ENCODE measurements around the gene DHRS7. TPM values are rescaled to one million over a fixed set of nuclear protein-coding genes. Genes with fewer than 3 reads are reported as not detected.

The DHRS7 gene
- total and polyA plus RNA-seq, 2 experiments from 2014 or later = 39.3 to 39.4 TPM

DNA sequence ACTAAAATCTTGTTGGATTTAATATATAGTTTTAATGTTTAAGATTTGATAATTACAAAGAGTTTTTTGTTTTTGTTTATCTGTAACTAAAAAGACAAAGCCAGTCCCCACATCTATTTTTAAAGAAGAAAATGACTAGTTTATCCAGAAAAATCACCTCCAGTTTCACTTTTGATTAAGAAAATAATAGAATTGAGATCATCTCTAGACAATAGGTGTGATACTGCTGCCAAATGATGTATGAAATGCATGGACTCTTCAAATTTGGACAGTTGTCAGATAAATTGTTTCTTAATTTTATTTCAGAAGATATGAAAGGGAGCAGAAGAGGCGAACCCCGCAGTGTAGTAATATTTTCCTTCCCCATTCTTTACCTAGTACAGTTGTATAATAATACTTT, 53.5 kb downstream of the DHRS7 start:
- H3K4me1 Mint-ChIP-seq = no peaks in the 10 kb centered on the region
- peaks cover 10% of the 10 kb centered on the region; the same call in 1 of the 2 replicates for H3K36me3 ChIP-seq (ENCODE audit: insufficient read depth)
- no peaks in the 10 kb centered on the region; the same call in 1 of the 2 replicates for H4K20me1 ChIP-seq (replicated peaks; ENCODE audit: insufficient read depth)
- H3K27ac ChIP-seq (ENCODE audit: low read depth) = no peak overlapping the region
- H3K4me3 ChIP-seq = no peak overlapping the region
- no peaks in the 10 kb centered on the region for H3K27me3 ChIP-seq (ENCODE audit: insufficient read depth)
- no peaks in the 10 kb centered on the region for H3K9me3 Mint-ChIP-seq
- no peak overlapping the region for H3K27ac Mint-ChIP-seq
- TF ChIP-seq ZNF114 (CRISPR knock-in tag; IDR thresholded peaks at IDR 0.05) (no peak), NANOG (IDR thresholded peaks at IDR 0.05; ENCODE audit: borderline replicate concordance) (no peak), ZNF331 (CRISPR knock-in tag; IDR thresholded peaks at IDR 0.05; ENCODE audit: low read depth) (no peak), JUNB (IDR thresholded peaks at IDR 0.05; ENCODE audit: unreplicated experiment) (no peak), POLR2AphosphoS5 (IDR thresholded peaks at IDR 0.05; ENCODE audit: low read depth) (no peak), EZH2phosphoT487 (IDR thresholded peaks at IDR 0.05; ENCODE audit: unreplicated experiment) (no peak), STAT1 (IDR thresholded peaks at IDR 0.05; ENCODE audit: unreplicated experiment) (no peak), CREB1 (CRISPR knock-in tag; IDR thresholded peaks at IDR 0.05; ENCODE audit: low read depth) (no peak), EZH2 (IDR thresholded peaks at IDR 0.05; ENCODE audit: low read depth, unreplicated experiment) (no peak)
- TF ChIP-seq, protein P1, sequence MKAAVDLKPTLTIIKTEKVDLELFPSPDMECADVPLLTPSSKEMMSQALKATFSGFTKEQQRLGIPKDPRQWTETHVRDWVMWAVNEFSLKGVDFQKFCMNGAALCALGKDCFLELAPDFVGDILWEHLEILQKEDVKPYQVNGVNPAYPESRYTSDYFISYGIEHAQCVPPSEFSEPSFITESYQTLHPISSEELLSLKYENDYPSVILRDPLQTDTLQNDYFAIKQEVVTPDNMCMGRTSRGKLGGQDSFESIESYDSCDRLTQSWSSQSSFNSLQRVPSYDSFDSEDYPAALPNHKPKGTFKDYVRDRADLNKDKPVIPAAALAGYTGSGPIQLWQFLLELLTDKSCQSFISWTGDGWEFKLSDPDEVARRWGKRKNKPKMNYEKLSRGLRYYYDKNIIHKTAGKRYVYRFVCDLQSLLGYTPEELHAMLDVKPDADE (IDR thresholded peaks at IDR 0.05) = no peak
- TF ChIP-seq, protein P2, sequence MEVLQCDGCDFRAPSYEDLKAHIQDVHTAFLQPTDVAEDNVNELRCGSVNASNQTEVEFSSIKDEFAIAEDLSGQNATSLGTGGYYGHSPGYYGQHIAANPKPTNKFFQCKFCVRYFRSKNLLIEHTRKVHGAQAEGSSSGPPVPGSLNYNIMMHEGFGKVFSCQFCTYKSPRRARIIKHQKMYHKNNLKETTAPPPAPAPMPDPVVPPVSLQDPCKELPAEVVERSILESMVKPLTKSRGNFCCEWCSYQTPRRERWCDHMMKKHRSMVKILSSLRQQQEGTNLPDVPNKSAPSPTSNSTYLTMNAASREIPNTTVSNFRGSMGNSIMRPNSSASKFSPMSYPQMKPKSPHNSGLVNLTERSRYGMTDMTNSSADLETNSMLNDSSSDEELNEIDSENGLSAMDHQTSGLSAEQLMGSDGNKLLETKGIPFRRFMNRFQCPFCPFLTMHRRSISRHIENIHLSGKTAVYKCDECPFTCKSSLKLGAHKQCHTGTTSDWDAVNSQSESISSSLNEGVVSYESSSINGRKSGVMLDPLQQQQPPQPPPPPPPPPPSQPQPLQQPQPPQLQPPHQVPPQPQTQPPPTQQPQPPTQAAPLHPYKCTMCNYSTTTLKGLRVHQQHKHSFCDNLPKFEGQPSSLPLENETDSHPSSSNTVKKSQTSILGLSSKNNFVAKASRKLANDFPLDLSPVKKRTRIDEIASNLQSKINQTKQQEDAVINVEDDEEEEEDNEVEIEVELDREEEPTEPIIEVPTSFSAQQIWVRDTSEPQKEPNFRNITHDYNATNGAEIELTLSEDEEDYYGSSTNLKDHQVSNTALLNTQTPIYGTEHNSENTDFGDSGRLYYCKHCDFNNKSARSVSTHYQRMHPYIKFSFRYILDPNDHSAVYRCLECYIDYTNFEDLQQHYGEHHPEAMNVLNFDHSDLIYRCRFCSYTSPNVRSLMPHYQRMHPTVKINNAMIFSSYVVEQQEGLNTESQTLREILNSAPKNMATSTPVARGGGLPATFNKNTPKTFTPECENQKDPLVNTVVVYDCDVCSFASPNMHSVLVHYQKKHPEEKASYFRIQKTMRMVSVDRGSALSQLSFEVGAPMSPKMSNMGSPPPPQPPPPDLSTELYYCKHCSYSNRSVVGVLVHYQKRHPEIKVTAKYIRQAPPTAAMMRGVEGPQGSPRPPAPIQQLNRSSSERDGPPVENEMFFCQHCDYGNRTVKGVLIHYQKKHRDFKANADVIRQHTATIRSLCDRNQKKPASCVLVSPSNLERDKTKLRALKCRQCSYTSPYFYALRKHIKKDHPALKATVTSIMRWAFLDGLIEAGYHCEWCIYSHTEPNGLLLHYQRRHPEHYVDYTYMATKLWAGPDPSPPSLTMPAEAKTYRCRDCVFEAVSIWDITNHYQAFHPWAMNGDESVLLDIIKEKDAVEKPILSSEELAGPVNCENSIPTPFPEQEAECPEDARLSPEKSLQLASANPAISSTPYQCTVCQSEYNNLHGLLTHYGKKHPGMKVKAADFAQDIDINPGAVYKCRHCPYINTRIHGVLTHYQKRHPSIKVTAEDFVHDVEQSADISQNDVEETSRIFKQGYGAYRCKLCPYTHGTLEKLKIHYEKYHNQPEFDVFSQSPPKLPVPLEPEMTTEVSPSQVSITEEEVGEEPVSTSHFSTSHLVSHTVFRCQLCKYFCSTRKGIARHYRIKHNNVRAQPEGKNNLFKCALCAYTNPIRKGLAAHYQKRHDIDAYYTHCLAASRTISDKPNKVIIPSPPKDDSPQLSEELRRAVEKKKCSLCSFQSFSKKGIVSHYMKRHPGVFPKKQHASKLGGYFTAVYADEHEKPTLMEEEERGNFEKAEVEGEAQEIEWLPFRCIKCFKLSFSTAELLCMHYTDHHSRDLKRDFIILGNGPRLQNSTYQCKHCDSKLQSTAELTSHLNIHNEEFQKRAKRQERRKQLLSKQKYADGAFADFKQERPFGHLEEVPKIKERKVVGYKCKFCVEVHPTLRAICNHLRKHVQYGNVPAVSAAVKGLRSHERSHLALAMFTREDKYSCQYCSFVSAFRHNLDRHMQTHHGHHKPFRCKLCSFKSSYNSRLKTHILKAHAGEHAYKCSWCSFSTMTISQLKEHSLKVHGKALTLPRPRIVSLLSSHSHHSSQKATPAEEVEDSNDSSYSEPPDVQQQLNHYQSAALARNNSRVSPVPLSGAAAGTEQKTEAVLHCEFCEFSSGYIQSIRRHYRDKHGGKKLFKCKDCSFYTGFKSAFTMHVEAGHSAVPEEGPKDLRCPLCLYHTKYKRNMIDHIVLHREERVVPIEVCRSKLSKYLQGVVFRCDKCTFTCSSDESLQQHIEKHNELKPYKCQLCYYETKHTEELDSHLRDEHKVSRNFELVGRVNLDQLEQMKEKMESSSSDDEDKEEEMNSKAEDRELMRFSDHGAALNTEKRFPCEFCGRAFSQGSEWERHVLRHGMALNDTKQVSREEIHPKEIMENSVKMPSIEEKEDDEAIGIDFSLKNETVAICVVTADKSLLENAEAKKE (CRISPR knock-in tag; IDR thresholded peaks at IDR 0.05) = no peak
- TF ChIP-seq, protein P3, sequence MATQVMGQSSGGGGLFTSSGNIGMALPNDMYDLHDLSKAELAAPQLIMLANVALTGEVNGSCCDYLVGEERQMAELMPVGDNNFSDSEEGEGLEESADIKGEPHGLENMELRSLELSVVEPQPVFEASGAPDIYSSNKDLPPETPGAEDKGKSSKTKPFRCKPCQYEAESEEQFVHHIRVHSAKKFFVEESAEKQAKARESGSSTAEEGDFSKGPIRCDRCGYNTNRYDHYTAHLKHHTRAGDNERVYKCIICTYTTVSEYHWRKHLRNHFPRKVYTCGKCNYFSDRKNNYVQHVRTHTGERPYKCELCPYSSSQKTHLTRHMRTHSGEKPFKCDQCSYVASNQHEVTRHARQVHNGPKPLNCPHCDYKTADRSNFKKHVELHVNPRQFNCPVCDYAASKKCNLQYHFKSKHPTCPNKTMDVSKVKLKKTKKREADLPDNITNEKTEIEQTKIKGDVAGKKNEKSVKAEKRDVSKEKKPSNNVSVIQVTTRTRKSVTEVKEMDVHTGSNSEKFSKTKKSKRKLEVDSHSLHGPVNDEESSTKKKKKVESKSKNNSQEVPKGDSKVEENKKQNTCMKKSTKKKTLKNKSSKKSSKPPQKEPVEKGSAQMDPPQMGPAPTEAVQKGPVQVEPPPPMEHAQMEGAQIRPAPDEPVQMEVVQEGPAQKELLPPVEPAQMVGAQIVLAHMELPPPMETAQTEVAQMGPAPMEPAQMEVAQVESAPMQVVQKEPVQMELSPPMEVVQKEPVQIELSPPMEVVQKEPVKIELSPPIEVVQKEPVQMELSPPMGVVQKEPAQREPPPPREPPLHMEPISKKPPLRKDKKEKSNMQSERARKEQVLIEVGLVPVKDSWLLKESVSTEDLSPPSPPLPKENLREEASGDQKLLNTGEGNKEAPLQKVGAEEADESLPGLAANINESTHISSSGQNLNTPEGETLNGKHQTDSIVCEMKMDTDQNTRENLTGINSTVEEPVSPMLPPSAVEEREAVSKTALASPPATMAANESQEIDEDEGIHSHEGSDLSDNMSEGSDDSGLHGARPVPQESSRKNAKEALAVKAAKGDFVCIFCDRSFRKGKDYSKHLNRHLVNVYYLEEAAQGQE (IDR thresholded peaks at IDR 0.05; ENCODE audit: unreplicated experiment) = no peak
- TF ChIP-seq, protein P4, sequence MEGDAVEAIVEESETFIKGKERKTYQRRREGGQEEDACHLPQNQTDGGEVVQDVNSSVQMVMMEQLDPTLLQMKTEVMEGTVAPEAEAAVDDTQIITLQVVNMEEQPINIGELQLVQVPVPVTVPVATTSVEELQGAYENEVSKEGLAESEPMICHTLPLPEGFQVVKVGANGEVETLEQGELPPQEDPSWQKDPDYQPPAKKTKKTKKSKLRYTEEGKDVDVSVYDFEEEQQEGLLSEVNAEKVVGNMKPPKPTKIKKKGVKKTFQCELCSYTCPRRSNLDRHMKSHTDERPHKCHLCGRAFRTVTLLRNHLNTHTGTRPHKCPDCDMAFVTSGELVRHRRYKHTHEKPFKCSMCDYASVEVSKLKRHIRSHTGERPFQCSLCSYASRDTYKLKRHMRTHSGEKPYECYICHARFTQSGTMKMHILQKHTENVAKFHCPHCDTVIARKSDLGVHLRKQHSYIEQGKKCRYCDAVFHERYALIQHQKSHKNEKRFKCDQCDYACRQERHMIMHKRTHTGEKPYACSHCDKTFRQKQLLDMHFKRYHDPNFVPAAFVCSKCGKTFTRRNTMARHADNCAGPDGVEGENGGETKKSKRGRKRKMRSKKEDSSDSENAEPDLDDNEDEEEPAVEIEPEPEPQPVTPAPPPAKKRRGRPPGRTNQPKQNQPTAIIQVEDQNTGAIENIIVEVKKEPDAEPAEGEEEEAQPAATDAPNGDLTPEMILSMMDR (conservative IDR thresholded peaks at IDR 0.05; ENCODE audit: low read depth in 2 of 2) = no peak
- peaks cover 56% of the 10 kb centered on the region; the same call in 1 of the 2 replicates for H3K79me2 ChIP-seq (replicated peaks; ENCODE audit: insufficient read depth)
- H3K4me1 ChIP-seq (ENCODE audit: insufficient read depth) = peaks cover 3% of the 10 kb centered on the region; the same call in 1 of the 2 replicates
- no peak overlapping the region for H3K4me3 Mint-ChIP-seq
- peaks cover 5% of the 10 kb centered on the region; the same call in 1 of the 2 replicates for H3K9me2 ChIP-seq (ENCODE audit: insufficient read depth)
- H2AFZ ChIP-seq = no peak overlapping the region
- H3K27me3 Mint-ChIP-seq (ENCODE audit: insufficient read depth, low read depth, poor library complexity) = no peaks in the 10 kb centered on the region
- DNase-seq (ENCODE audit: low spot score) = no peak
- H3F3A ChIP-seq (replicated peaks; ENCODE audit: low read depth) = no peaks in the 10 kb centered on the region
- no peak overlapping the region for H3K4me2 ChIP-seq
- peaks cover 28% of the 10 kb centered on the region; the same call in 2 of the 3 replicates for H3K36me3 Mint-ChIP-seq (ENCODE audit: low read depth)
- no peak for ATAC-seq
